Measurements from ENCODE around the gene CUL5. TPM values are rescaled to one million over a fixed set of nuclear protein-coding genes. Genes with fewer than 3 reads are reported as not detected.

Gene CUL5
- total RNA-seq, 1 donor from 2014 or later = 32.7 TPM

GRCh38 chr11:108069947-108070346, 61.2 kb downstream of the CUL5 start:
- H3K36me3 ChIP-seq (ENCODE audit: control insufficient read depth, insufficient read depth, low read length) = no peaks in the 10 kb centered on the region
- TF ChIP-seq, protein P1, sequence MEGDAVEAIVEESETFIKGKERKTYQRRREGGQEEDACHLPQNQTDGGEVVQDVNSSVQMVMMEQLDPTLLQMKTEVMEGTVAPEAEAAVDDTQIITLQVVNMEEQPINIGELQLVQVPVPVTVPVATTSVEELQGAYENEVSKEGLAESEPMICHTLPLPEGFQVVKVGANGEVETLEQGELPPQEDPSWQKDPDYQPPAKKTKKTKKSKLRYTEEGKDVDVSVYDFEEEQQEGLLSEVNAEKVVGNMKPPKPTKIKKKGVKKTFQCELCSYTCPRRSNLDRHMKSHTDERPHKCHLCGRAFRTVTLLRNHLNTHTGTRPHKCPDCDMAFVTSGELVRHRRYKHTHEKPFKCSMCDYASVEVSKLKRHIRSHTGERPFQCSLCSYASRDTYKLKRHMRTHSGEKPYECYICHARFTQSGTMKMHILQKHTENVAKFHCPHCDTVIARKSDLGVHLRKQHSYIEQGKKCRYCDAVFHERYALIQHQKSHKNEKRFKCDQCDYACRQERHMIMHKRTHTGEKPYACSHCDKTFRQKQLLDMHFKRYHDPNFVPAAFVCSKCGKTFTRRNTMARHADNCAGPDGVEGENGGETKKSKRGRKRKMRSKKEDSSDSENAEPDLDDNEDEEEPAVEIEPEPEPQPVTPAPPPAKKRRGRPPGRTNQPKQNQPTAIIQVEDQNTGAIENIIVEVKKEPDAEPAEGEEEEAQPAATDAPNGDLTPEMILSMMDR (IDR thresholded peaks at IDR 0.05; ENCODE audit: insufficient read depth, low read length, poor library complexity, severe bottlenecking) = no peak
- DNase-seq (ENCODE audit: low read depth) = peak; percentile 12
- no peak overlapping the region for H3K4me3 ChIP-seq (ENCODE audit: low read depth, low read length)
- no peaks in the 10 kb centered on the region for H3K27me3 ChIP-seq (ENCODE audit: control insufficient read depth, insufficient read depth, low read length)

GRCh38 chr11:108084811-108085210, 76.1 kb downstream of the CUL5 start:
- TF ChIP-seq, protein P1 (IDR thresholded peaks at IDR 0.05; ENCODE audit: insufficient read depth, low read length, poor library complexity, severe bottlenecking) = no peak
- no peaks in the 10 kb centered on the region for H3K36me3 ChIP-seq (ENCODE audit: control insufficient read depth, insufficient read depth, low read length)
- H3K27me3 ChIP-seq (ENCODE audit: control insufficient read depth, insufficient read depth, low read length) = no peaks in the 10 kb centered on the region
- no peak overlapping the region for H3K4me3 ChIP-seq (ENCODE audit: low read depth, low read length)
- DNase-seq (ENCODE audit: low read depth) = no peak

- H3K36me3 ChIP-seq (ENCODE audit: control insufficient read depth, insufficient read depth, low read length) = no peaks in the 10 kb centered on the region
- TF ChIP-seq, protein P1 (IDR thresholded peaks at IDR 0.05; ENCODE audit: insufficient read depth, low read length, poor library complexity, severe bottlenecking) = no peak
- H3K4me3 ChIP-seq (ENCODE audit: low read depth, low read length) = no peak overlapping the region
- H3K27me3 ChIP-seq (ENCODE audit: control insufficient read depth, insufficient read depth, low read length) = no peaks in the 10 kb centered on the region
- no peak for DNase-seq (ENCODE audit: low read depth)
Observed at GRCh38 chr11:108085672-108086071, 77.0 kb downstream of the CUL5 start.

GRCh38 chr11:108092134-108092533, 83.4 kb downstream of the CUL5 start:
- DNase-seq (ENCODE audit: low read depth) = no peak

GRCh38 chr11:108093128-108093904, 84.6 kb downstream of the CUL5 start:
- no peaks in the 10 kb centered on the region for H3K27me3 ChIP-seq (ENCODE audit: control insufficient read depth, insufficient read depth, low read length)
- no peak for DNase-seq (ENCODE audit: low read depth)
- TF ChIP-seq, protein P1 (IDR thresholded peaks at IDR 0.05; ENCODE audit: insufficient read depth, low read length, poor library complexity, severe bottlenecking) = no peak
- H3K4me3 ChIP-seq (ENCODE audit: low read depth, low read length) = no peak overlapping the region
- H3K36me3 ChIP-seq (ENCODE audit: control insufficient read depth, insufficient read depth, low read length) = no peaks in the 10 kb centered on the region

More at GRCh38 chr11:108092134-108092533, 83.4 kb downstream of the CUL5 start:
- Histone ChIP-seq H3K4me3 (ENCODE audit: low read depth, low read length) (no peak overlapping the region), H3K27me3 (ENCODE audit: control insufficient read depth, insufficient read depth, low read length) (no peaks in the 10 kb centered on the region), H3K36me3 (ENCODE audit: control insufficient read depth, insufficient read depth, low read length) (no peaks in the 10 kb centered on the region)
- TF ChIP-seq, protein P1 (IDR thresholded peaks at IDR 0.05; ENCODE audit: insufficient read depth, low read length, poor library complexity, severe bottlenecking) = no peak

GRCh38 chr11:108097179-108097578, 88.5 kb downstream of the CUL5 start:
- no peak overlapping the region for H3K4me3 ChIP-seq (ENCODE audit: low read depth, low read length)
- no peaks in the 10 kb centered on the region for H3K36me3 ChIP-seq (ENCODE audit: control insufficient read depth, insufficient read depth, low read length)
- TF ChIP-seq, protein P1 (IDR thresholded peaks at IDR 0.05; ENCODE audit: insufficient read depth, low read length, poor library complexity, severe bottlenecking) = no peak
- no peaks in the 10 kb centered on the region for H3K27me3 ChIP-seq (ENCODE audit: control insufficient read depth, insufficient read depth, low read length)
- DNase-seq (ENCODE audit: low read depth) = no peak
